H54 (cell line): Measurements from ENCODE around the gene TSSK6.

ENCODE experiments used
- DNase-seq: peaks from one replicate; pipeline ENCODE4 v3.0.0; 2011; ENCODE audit warnings: low spot score, mixed read lengths; ENCODE audit not compliant: insufficient read length
- FAIRE-seq: peaks from 3 replicates; lab custom pipeline; 2011; peaks lifted over from hg19 to GRCh38; lab: Jason Lieb, UNC
- POLR2A ChIP-seq: IDR thresholded peaks from 2 replicates; pipeline ENCODE4 v1.6.1; 2011; ENCODE audit warnings: low read depth, mild to moderate bottlenecking, low read length

The TSSK6 gene

GRCh38 chr19:19549804-19550464, 34.6 kb upstream of the TSSK6 start:
- FAIRE-seq (no peak), DNase-seq (no peak)
- TF ChIP-seq POLR2A: no peak

DNA sequence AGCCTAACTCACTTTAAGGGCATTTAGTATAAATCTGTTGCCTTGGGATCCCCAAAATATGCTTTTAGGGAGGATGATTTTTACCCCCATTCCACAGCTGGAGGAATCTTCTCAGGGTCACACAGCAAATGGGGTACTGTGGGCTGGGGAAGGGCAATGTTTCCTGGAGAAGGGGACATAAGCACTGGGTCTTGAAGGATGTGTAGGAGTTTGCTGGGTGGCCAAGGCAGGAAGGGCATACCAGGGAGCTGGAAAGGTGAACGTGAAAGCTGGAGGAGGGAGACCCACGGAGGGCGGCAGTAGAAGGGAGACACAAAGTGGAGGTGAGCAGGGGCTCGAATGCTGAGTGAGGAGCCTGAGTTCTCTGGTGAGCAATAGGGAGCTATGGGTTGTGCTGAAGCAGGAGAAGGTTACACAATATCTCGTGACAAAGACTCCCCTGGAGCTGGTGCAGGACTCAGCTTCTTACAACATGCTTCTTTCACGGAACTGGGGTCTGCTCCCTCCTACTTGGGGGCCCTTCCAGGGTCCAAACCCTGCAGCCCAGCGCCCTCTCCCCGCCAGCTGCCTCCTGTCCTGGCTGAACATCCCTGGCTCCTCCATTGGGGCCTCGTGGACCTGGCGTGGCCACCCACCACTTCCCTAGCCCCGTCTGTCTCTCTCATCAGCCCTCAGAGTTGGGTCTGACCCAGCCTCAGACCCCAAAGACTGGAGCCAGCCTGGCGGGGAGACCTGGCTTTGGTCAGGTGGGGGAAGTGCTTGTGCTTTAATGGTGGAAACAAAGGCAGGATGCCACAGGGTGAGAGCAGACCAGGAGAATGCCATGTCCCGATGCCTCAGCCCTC, 33.8 kb upstream of the TSSK6 start:
- no peak for DNase-seq
- no peak for FAIRE-seq
- no peak for TF ChIP-seq POLR2A

- no peak for TF ChIP-seq POLR2A
- DNase-seq: no peak
- no peak for FAIRE-seq
These were observed 32.5 kb upstream of the TSSK6 start for GRCh38 chr19:19547674-19548336.

GRCh38 chr19:19546751-19547162, 31.4 kb upstream of the TSSK6 start:
- FAIRE-seq (no peak), DNase-seq (no peak)
- no peak for TF ChIP-seq POLR2A

- FAIRE-seq: no peak
These were observed 30.4 kb upstream of the TSSK6 start for GRCh38 chr19:19545707-19546106.

GRCh38 chr19:19544954-19545591, 29.7 kb upstream of the TSSK6 start:
- no peak for TF ChIP-seq POLR2A
- FAIRE-seq (no peak), DNase-seq (no peak)

More at GRCh38 chr19:19545707-19546106, 30.4 kb upstream of the TSSK6 start:
- no peak for TF ChIP-seq POLR2A
- DNase-seq: no peak

- DNase-seq: no peak
- FAIRE-seq: no peak
- no peak for TF ChIP-seq POLR2A
These were observed 29.1 kb upstream of the TSSK6 start for GRCh38 chr19:19544257-19544953.

DNA sequence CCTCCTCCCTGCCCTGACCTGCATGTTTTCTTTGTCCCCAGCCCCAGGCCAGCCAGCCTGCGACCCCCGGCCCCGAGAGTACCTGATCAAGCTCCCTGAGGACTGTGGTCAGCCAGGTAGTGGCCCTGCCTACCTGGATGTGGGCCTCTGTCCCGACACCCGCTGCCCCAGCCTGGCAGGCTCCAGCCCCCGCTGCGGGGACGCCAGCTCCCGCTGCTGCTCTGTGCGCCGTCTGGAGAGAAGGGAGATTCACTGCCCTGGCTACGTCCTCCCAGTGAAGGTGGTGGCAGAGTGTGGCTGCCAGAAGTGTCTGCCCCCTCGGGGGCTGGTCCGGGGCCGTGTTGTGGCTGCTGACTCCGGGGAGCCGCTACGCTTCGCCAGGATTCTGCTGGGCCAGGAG, 28.3 kb upstream of the TSSK6 start:
- DNase-seq: no peak
- TF ChIP-seq POLR2A: no peak
- no peak for FAIRE-seq

DNA sequence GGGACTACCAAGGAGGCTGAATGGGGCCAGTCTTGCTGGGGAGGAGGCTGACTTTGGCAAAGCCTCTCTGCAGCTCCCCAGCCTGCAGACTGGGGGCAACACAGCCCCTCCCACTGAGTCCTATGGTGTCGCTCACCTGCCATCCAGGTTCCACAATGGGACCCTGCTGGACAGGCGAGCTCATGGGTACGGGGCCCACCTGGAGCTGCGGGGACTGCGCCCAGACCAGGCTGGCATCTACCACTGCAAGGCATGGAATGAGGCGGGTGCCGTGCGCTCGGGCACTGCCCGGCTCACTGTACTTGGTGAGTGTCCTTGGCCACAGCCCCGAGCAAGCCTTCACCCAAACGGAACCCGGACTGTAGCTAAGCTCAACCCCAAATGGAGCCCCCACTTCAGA, 27.8 kb upstream of the TSSK6 start:
- no peak for FAIRE-seq
- no peak for DNase-seq
- no peak for TF ChIP-seq POLR2A

GRCh38 chr19:19542507-19542906, 27.2 kb upstream of the TSSK6 start:
- no peak for FAIRE-seq
- DNase-seq: no peak
- TF ChIP-seq POLR2A: no peak

DNA sequence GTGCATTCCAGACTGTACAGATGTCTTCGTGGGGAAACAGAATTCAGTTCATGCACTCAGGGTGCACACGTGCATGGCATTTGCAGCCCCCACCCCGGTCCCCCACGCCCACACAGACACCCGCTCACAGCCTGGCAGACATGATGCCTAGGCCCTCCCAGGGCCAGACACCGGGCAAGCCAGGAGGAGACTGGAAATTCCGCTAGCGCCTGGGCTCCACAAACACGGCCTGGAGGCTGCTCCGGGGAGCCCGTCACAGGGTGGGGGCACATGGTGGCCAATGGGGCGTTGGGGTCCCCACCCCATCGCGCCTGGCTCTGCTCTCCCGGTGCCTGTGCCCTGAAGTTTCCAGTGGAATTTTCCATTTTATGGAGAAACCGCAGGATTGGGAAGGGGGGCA, 26.3 kb upstream of the TSSK6 start:
- no peak for TF ChIP-seq POLR2A
- DNase-seq (no peak), FAIRE-seq (no peak)

GRCh38 chr19:19540715-19541515, 25.6 kb upstream of the TSSK6 start:
- no peak for TF ChIP-seq POLR2A
- DNase-seq (peak; percentile 80), FAIRE-seq (no peak)
